Measurements from ENCODE around the gene HDAC4.

HDAC4 gene

GRCh38 chr2:239286901-239287300, 113.9 kb downstream of the HDAC4 start:
- Histone ChIP-seq H3K36me3 (ENCODE audit: low read length) (no peaks in the 10 kb centered on the region), H3K27me3 (ENCODE audit: low read length) (no peaks in the 10 kb centered on the region), H4K20me1 (ENCODE audit: low read depth, low read length) (peaks cover 5% of the 10 kb centered on the region; the same call in 1 of the 2 replicates), H3K9me3 (ENCODE audit: insufficient read depth, low read length) (no peaks in the 10 kb centered on the region), H2AFZ (ENCODE audit: low read depth, low read length, severe bottlenecking) (no peak overlapping the region), H3K9me2 (replicated peaks; ENCODE audit: insufficient read depth, low read length) (no peaks in the 10 kb centered on the region), H3K4me3 (ENCODE audit: insufficient read depth, low read length, poor library complexity, severe bottlenecking) (no peak overlapping the region), H3K9ac (ENCODE audit: low read length) (no peak overlapping the region), H3F3A (ENCODE audit: insufficient read depth) (no peaks in the 10 kb centered on the region), H3K27ac (ENCODE audit: low read depth, low read length) (no peak overlapping the region), H3K4me2 (ENCODE audit: low read depth, low read length, poor library complexity, severe bottlenecking) (no peak overlapping the region), H3K79me2 (ENCODE audit: insufficient read depth, low read length) (no peaks in the 10 kb centered on the region)
- TF ChIP-seq EZH2phosphoT487 (conservative IDR thresholded peaks at IDR 0.05; ENCODE audit: low read length): no peak
- no peak for TF ChIP-seq CTCF (IDR thresholded peaks at IDR 0.05; ENCODE audit: insufficient read depth, low read length, poor library complexity, severe bottlenecking)

DNA sequence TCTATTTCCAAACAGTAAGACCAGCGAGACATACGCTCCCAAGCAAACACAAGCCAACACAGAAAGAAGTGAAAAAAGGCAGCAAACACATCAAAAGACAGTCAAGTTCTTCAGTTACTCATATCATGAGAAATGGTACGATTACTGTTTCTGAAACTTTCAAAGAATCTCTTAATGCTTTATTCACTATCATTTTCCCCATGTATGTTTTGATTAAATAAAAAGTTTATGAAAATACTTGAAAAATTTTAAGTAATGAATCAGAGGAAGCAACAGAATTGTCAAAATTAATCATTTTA, 114.9 kb downstream of the HDAC4 start:
- H3F3A ChIP-seq (ENCODE audit: insufficient read depth): no peaks in the 10 kb centered on the region
- peaks cover 5% of the 10 kb centered on the region; the same call in 1 of the 2 replicates for H4K20me1 ChIP-seq (ENCODE audit: low read depth, low read length)
- no peak overlapping the region for H3K9ac ChIP-seq (ENCODE audit: low read length)
- H3K27ac ChIP-seq (ENCODE audit: low read depth, low read length): no peak overlapping the region
- H2AFZ ChIP-seq (ENCODE audit: low read depth, low read length, severe bottlenecking): no peak overlapping the region
- TF ChIP-seq EZH2phosphoT487 (conservative IDR thresholded peaks at IDR 0.05; ENCODE audit: low read length) (no peak), CTCF (IDR thresholded peaks at IDR 0.05; ENCODE audit: insufficient read depth, low read length, poor library complexity, severe bottlenecking) (no peak)
- H3K4me2 ChIP-seq (ENCODE audit: low read depth, low read length, poor library complexity, severe bottlenecking): no peak overlapping the region
- H3K27me3 ChIP-seq (ENCODE audit: low read length): no peaks in the 10 kb centered on the region
- H3K9me3 ChIP-seq (ENCODE audit: insufficient read depth, low read length): no peaks in the 10 kb centered on the region
- H3K4me3 ChIP-seq (ENCODE audit: insufficient read depth, low read length, poor library complexity, severe bottlenecking): no peak overlapping the region
- H3K9me2 ChIP-seq (replicated peaks; ENCODE audit: insufficient read depth, low read length): no peaks in the 10 kb centered on the region
- no peaks in the 10 kb centered on the region for H3K36me3 ChIP-seq (ENCODE audit: low read length)
- no peaks in the 10 kb centered on the region for H3K79me2 ChIP-seq (ENCODE audit: insufficient read depth, low read length)

DNA sequence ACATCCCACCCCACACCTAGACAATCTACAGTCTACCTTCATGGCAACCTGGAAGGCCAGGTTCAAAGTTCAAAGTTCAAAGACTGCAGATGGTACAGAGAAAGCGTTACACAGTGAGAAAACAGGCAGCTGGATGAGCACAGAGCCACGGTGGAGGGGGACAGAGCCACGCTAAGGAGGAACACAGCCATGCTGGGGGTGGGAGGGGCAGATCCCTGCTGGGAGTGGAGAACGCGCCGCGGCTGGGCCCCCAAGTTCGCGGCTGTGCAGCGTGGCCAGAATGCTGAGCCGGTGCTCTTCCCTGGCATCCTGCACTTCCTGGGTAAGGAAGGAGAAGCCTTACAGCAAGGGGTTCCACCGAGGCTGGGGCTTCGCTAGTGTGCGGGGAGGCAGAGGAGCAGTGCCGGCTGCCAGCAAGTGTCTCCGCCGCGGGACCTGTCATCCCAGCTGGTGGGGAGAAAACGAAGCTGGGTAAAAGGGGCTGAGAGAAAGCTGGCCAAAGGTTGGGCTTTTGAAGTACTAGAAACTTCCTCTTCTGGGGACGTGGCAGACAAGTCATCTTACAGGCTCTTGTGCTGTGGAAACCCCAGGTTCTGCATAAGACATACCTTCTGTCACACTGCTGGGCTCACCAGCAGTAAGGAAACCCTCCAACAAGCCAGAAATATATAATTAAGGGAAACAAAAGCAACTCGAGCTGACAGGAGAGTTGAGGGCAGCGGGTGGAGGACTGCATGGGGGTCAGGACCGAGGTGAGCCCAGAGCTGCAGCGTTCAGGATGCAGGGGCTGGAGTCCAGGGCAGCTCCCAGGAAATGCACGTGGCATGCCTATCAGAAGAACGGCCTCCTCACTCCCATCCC, 115.5 kb downstream of the HDAC4 start:
- TF ChIP-seq CTCF (IDR thresholded peaks at IDR 0.05; ENCODE audit: insufficient read depth, low read length, poor library complexity, severe bottlenecking) (no peak), EZH2phosphoT487 (conservative IDR thresholded peaks at IDR 0.05; ENCODE audit: low read length) (no peak)
- no peak overlapping the region for H3K27ac ChIP-seq (ENCODE audit: low read depth, low read length)
- H3K9me2 ChIP-seq (replicated peaks; ENCODE audit: insufficient read depth, low read length): no peaks in the 10 kb centered on the region
- H3K27me3 ChIP-seq (ENCODE audit: low read length): no peaks in the 10 kb centered on the region
- no peak overlapping the region for H3K4me2 ChIP-seq (ENCODE audit: low read depth, low read length, poor library complexity, severe bottlenecking)
- H3K36me3 ChIP-seq (ENCODE audit: low read length): no peaks in the 10 kb centered on the region
- no peak overlapping the region for H3K4me3 ChIP-seq (ENCODE audit: insufficient read depth, low read length, poor library complexity, severe bottlenecking)
- H3F3A ChIP-seq (ENCODE audit: insufficient read depth): no peaks in the 10 kb centered on the region
- H3K9ac ChIP-seq (ENCODE audit: low read length): no peak overlapping the region
- H2AFZ ChIP-seq (ENCODE audit: low read depth, low read length, severe bottlenecking): no peak overlapping the region
- H3K79me2 ChIP-seq (ENCODE audit: insufficient read depth, low read length): no peaks in the 10 kb centered on the region
- H4K20me1 ChIP-seq (ENCODE audit: low read depth, low read length): peaks cover 5% of the 10 kb centered on the region; the same call in 1 of the 2 replicates
- H3K9me3 ChIP-seq (ENCODE audit: insufficient read depth, low read length): no peaks in the 10 kb centered on the region
